IMR-90 (cell line): ENCODE data around the gene APOF. TPM values are rescaled to one million over a fixed set of nuclear protein-coding genes. Genes with fewer than 3 reads are reported as not detected.
A peak's percentile ranks its signal among the peaks of the same experiment; 100 is the strongest.

Experiments used
- ATAC-seq: fragments of 200-7000 bp; cut with Tn5 transposase; 2 replicates; pipeline ENCODE4 v1.9.1; 2020; ENCODE audit warnings: low read depth, mild to moderate bottlenecking, moderate library complexity
- BruUV-seq: library from RNA; stranded (reverse); fragments of 400-500 nt; replicated peaks from 2 replicates; lab custom pipeline; 2021; lab: Mats Ljungman, UMichigan
- CTCF ChIA-PET: fragments of 300-600 bp; formaldehyde crosslinking; extraction: SDS; loops from one replicate; lab custom pipeline; 2021; ENCODE audit warnings: antibody characterized with exemption; lab: Yijun Ruan, JAX
- POLR2A ChIA-PET: fragments of 300-600 bp; sonication (Branson Sonifier 250); formaldehyde crosslinking; loops from one replicate; lab custom pipeline; 2022; ENCODE audit warnings: antibody characterized with exemption; ENCODE audit not compliant: unreplicated experiment; lab: Charles Lee
- DNase-seq: peaks from one replicate; pipeline ENCODE4 v3.0.0; 2013
- H2AFZ ChIP-seq: replicated peaks from 2 replicates; pipeline ENCODE3; 2013; ENCODE audit warnings: low read length, mild to moderate bottlenecking; ENCODE audit not compliant: poor library complexity
- H2AK5ac ChIP-seq: 2 replicates; pipeline ENCODE4 v1.6.1; 2013; ENCODE audit warnings: low read depth, low read length, inconsistent platforms
- H2AK9ac ChIP-seq: replicated peaks from 2 replicates; pipeline ENCODE3; 2013; ENCODE audit warnings: mild to moderate bottlenecking, low read depth, low read length, moderate library complexity; ENCODE audit not compliant: poor library complexity
- H2BK120ac ChIP-seq: 2 replicates; pipeline ENCODE4 v1.6.1; 2013; ENCODE audit warnings: low read depth, low read length, inconsistent platforms
- H2BK15ac ChIP-seq: 3 replicates; pipeline ENCODE4 v1.6.1; 2013; ENCODE audit warnings: low read depth, low read length, inconsistent platforms
- H2BK20ac ChIP-seq: 2 replicates; pipeline ENCODE4 v1.6.1; 2013; ENCODE audit warnings: low read depth, mild to moderate bottlenecking, inconsistent platforms, low read length, moderate library complexity
- H2BK5ac ChIP-seq: 2 replicates; pipeline ENCODE4 v1.6.1; 2013; ENCODE audit warnings: mild to moderate bottlenecking, low read depth, low read length, inconsistent platforms; ENCODE audit not compliant: poor library complexity, severe bottlenecking
- H3K14ac ChIP-seq: replicated peaks from 2 replicates; pipeline ENCODE4 v1.6.1; 2013; ENCODE audit warnings: low read depth, low read length, inconsistent platforms
- H3K18ac ChIP-seq: 2 replicates; pipeline ENCODE4 v1.6.1; 2013; ENCODE audit warnings: low read depth, low read length, control low read depth
- H3K23ac ChIP-seq: 2 replicates; pipeline ENCODE4 v1.6.1; 2013; ENCODE audit warnings: low read depth, low read length, inconsistent platforms
- H3K27ac ChIP-seq: 2 replicates; pipeline ENCODE4 v1.5.1; 2013; ENCODE audit warnings: mild to moderate bottlenecking, control low read depth, low read length; ENCODE audit not compliant: insufficient read depth
- H3K27me3 ChIP-seq: 2 replicates; pipeline ENCODE4 v1.6.1; 2013; ENCODE audit warnings: low read length; ENCODE audit not compliant: control insufficient read depth, insufficient read depth
- H3K36me3 ChIP-seq: 2 replicates; pipeline ENCODE4 v1.6.1; 2013; ENCODE audit warnings: low read length, mixed read lengths; ENCODE audit not compliant: control insufficient read depth, insufficient read depth
- H3K4ac ChIP-seq: 2 replicates; pipeline ENCODE4 v1.6.1; 2013; ENCODE audit warnings: low read depth, low read length, inconsistent platforms
- H3K4me1 ChIP-seq: 2 replicates; pipeline ENCODE4 v1.6.1; 2013; ENCODE audit warnings: low read length, mixed read lengths; ENCODE audit not compliant: control insufficient read depth, insufficient read depth
- H3K4me2 ChIP-seq: 2 replicates; pipeline ENCODE4 v1.6.1; 2013; ENCODE audit warnings: low read depth, mild to moderate bottlenecking, control low read depth, low read length, moderate library complexity
- H3K4me3 ChIP-seq: 2 replicates; pipeline ENCODE4 v1.5.1; 2013; ENCODE audit warnings: low read depth, mild to moderate bottlenecking, control low read depth, low read length, moderate library complexity; ENCODE audit not compliant: insufficient read depth
- H3K56ac ChIP-seq: 2 replicates; pipeline ENCODE4 v1.6.1; 2013; ENCODE audit warnings: low read length, inconsistent platforms; ENCODE audit not compliant: insufficient read depth; ENCODE audit errors: extremely low read depth
- H3K79me1 ChIP-seq, 2 experiments: 2 replicates each; pipeline ENCODE4 v1.6.1; 2013; ENCODE audit warnings: low read length in 2 of 2, inconsistent platforms in 1 of 2, low read depth in 1 of 2
- H3K9ac ChIP-seq: 2 replicates; pipeline ENCODE4 v1.6.1; 2013; ENCODE audit warnings: low read depth, low read length, control low read depth
- H3K9me1 ChIP-seq: 2 replicates; pipeline ENCODE4 v1.6.1; 2013; ENCODE audit warnings: low read length, inconsistent platforms; ENCODE audit not compliant: insufficient read depth
- H3K9me3 ChIP-seq: 2 replicates; pipeline ENCODE4 v1.6.1; 2013; ENCODE audit warnings: low read length; ENCODE audit not compliant: control insufficient read depth, insufficient read depth
- H4K20me1 ChIP-seq: 2 replicates; pipeline ENCODE4 v1.6.1; 2013; ENCODE audit warnings: low read length, inconsistent platforms; ENCODE audit not compliant: insufficient read depth
- H4K5ac ChIP-seq: 2 replicates; pipeline ENCODE4 v1.6.1; 2013; ENCODE audit warnings: mild to moderate bottlenecking, low read depth, low read length, control low read depth
- H4K8ac ChIP-seq, 2 experiments: 2 replicates each; pipeline ENCODE4 v1.6.1; 2013; ENCODE audit warnings: low read depth in 2 of 2, low read length in 2 of 2, control low read depth in 1 of 2, inconsistent platforms in 1 of 2
- H4K91ac ChIP-seq: 2 replicates; pipeline ENCODE4 v1.6.1; 2013; ENCODE audit warnings: low read depth, low read length, inconsistent platforms; ENCODE audit not compliant: insufficient read depth
- BHLHE40 ChIP-seq: fragments of 150-350 bp; IDR thresholded peaks from 2 replicates; pipeline ENCODE4 v1.6.1; 2016; ENCODE audit warnings: mild to moderate bottlenecking, low read depth, low read length
- CEBPB ChIP-seq: IDR thresholded peaks from 2 replicates; pipeline ENCODE4 v1.6.1; 2012; ENCODE audit warnings: low read depth, low read length, improper control_type of control experiment
- CHD1 ChIP-seq: IDR thresholded peaks from 2 replicates; pipeline ENCODE4 v1.6.1; 2012; ENCODE audit warnings: low read depth, low read length, improper control_type of control experiment
- FOS ChIP-seq: fragments of 150-350 bp; IDR thresholded peaks from 2 replicates; pipeline ENCODE4 v1.6.1; 2016; ENCODE audit warnings: low read depth, low read length
- MAFK ChIP-seq: IDR thresholded peaks from 2 replicates; pipeline ENCODE4 v1.6.1; 2012; ENCODE audit warnings: low read depth, low read length, improper control_type of control experiment
- MAZ ChIP-seq: IDR thresholded peaks from 2 replicates; pipeline ENCODE4 v1.6.1; 2012; ENCODE audit warnings: low read depth, mild to moderate bottlenecking, low read length, improper control_type of control experiment, moderate library complexity, borderline replicate concordance
- MXI1 ChIP-seq: IDR thresholded peaks from 2 replicates; pipeline ENCODE4 v1.6.1; 2012; ENCODE audit warnings: low read depth, mild to moderate bottlenecking, low read length, moderate library complexity, borderline replicate concordance
- NFE2L2 ChIP-seq: fragments of 150-350 bp; IDR thresholded peaks from 2 replicates; pipeline ENCODE4 v1.6.1; 2016; ENCODE audit warnings: low read depth, mild to moderate bottlenecking, low read length
- POLR2A ChIP-seq: IDR thresholded peaks from 2 replicates; pipeline ENCODE4 v1.6.1; 2012; ENCODE audit warnings: mild to moderate bottlenecking, low read depth, low read length
- RAD21 ChIP-seq: IDR thresholded peaks from 2 replicates; pipeline ENCODE4 v1.6.1; 2012; ENCODE audit warnings: low read length, improper control_type of control experiment
- RCOR1 ChIP-seq: IDR thresholded peaks from 2 replicates; pipeline ENCODE4 v1.6.1; 2012; ENCODE audit warnings: mild to moderate bottlenecking, low read length, improper control_type of control experiment; ENCODE audit not compliant: insufficient replicate concordance
- RFX5 ChIP-seq: IDR thresholded peaks from 2 replicates; pipeline ENCODE4 v1.8.0; 2012; ENCODE audit warnings: low read depth, mild to moderate bottlenecking, low read length, moderate library complexity
- SMC3 ChIP-seq: fragments of 150-350 bp; IDR thresholded peaks from 2 replicates; pipeline ENCODE4 v1.6.1; 2016; ENCODE audit warnings: low read depth, mild to moderate bottlenecking, antibody characterized with exemption, low read length, moderate library complexity
- WGBS, 2 experiments: methylation state at CpG; one replicate each; pipeline versions ENCODE4 v1.1.5 to v1.1.7; 2013; ENCODE audit warnings: missing lambda C conversion rate in 2 of 2; ENCODE audit not compliant: insufficient read length in 1 of 2; ENCODE audit errors: extremely low coverage in 2 of 2; 5-methylcytosine and 5-hydroxymethylcytosine counted together
- dilution Hi-C: fragments of 300-500 bp; cut with HindIII; formaldehyde crosslinking; loops from one replicate; pipeline ENCODE4 v1.14.3; 2018; ENCODE audit warnings: low sequenced_read_pairs; ENCODE audit not compliant: unreplicated experiment
- in situ Hi-C: fragments of 300-500 bp; cut with MboI; formaldehyde crosslinking; loops from 3 replicates; pipeline ENCODE4 v1.14.3; 2019; ENCODE audit warnings: low sequenced_read_pairs, inconsistent platforms, mixed read lengths
- intact Hi-C: fragments of 100-400 bp; cut with micrococcal nuclease; formaldehyde crosslinking; loops from 2 replicates; pipeline ENCODE4 v1.10.0; 2022
- polyA plus RNA-seq, 3 experiments: library from polyadenylated mRNA; depleted of rRNA; stranded (reverse); fragments of >200 nt; gene quantifications; 2 replicates each; pipeline ENCODE4 v1.2.3, GENCODE V29; 2012; ENCODE audit warnings: low replicate concordance in 1 of 3
- total RNA-seq: library from RNA; depleted of rRNA; stranded (reverse); fragments of >200 nt; gene quantifications from 2 replicates; pipeline ENCODE4 v1.2.3, GENCODE V29; 2012
- TF ChIP-seq, protein P1 (sequence below): conservative IDR thresholded peaks from 2 replicates; pipeline ENCODE4 v1.5.1; 2012; ENCODE audit warnings: mild to moderate bottlenecking, low read depth, low read length, improper control_type of control experiment
- TF ChIP-seq, protein P2 (sequence below): fragments of 150-350 bp; IDR thresholded peaks from 2 replicates; pipeline ENCODE4 v1.6.1; 2016; ENCODE audit warnings: low read depth, mild to moderate bottlenecking, low read length, moderate library complexity, borderline replicate concordance

Gene APOF
- total and polyA plus RNA-seq, 2 of the 4 experiments (the other 2 are of a cell fraction) = not detected

DNA sequence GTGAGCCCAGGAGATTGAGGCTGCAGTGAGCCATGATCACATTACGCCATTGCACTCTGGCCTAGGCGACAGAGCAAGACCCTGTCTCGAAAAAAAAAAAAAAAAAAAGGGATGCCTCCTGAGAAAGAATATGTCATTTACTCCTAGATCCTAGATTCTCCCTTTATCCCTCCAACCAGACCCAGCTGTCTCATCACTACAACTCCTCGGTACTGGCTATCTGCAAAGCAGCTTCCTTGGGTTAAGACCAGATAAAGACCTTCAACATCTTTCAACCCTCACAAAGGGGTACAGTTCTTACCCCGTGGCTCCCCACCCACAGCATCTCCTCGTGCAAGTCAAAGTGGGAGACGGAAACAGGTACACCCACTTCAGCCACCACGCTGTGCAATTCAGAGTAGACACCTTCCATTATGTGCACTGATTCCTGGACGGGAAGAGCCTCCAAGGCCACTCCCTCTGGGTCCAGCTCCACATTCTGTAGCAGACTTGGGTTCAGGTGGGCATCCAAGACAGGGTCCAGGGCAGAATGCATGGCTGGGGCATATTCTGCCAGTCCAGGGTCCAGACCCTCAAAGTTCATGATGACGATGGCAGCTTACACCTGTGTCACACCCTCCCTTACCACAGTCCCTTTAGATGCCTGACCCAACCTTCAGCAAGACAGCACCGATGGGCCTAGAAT lies 30.0 kb downstream of the APOF start:
- Histone ChIP-seq H4K8ac (peak overlapping the region; percentile 99 to 100), H4K20me1 (no peaks in the 10 kb centered on the region), H2BK15ac (peak overlapping the region; percentile 74; the same call in 1 of the 3 replicates), H3K14ac (peak overlapping the region; percentile 89), H4K91ac (peak overlapping the region; percentile 99), H3K9ac (peak overlapping the region; percentile 67), H3K4me1 (peaks cover 5% of the 10 kb centered on the region; the same call in 1 of the 2 replicates), H3K4me2 (peak overlapping the region; percentile 93), H3K4ac (peak overlapping the region; percentile 100), H4K5ac (peak overlapping the region; percentile 98), H2BK120ac (peak overlapping the region; percentile 78; the same call in 1 of the 2 replicates), H3K18ac (no peak overlapping the region), H3K36me3 (no peaks in the 10 kb centered on the region), H3K27me3 (no peaks in the 10 kb centered on the region), H2AK5ac (peak overlapping the region; percentile 99), H3K9me3 (no peaks in the 10 kb centered on the region), H2BK5ac (peak overlapping the region; percentile 60), H3K4me3 (peak overlapping the region; percentile 56; the same call in 1 of the 2 replicates), H2AK9ac (peak overlapping the region; percentile 96), H2AFZ (peak overlapping the region; percentile 88), H3K9me1 (peaks cover 10% of the 10 kb centered on the region), H3K23ac (peak overlapping the region; percentile 43; the same call in 1 of the 2 replicates), H2BK20ac (peak overlapping the region; percentile 73; the same call in 1 of the 2 replicates), H3K56ac (peak overlapping the region; percentile 88; the same call in 1 of the 2 replicates), H3K27ac (peak overlapping the region; percentile 74), H3K79me1 (peaks cover 10 to 24% of the 10 kb centered on the region in 2 experiments; a peak in 3 of 4 replicates)
- in situ Hi-C loops (no loop called here), intact Hi-C loops (no loop called here), dilution Hi-C loops (no loop called here)
- ATAC-seq = no peak
- DNase-seq = no peak
- WGBS, 2 experiments = 89% methylated on average over 3 of the region's 11 CpGs; no CpG with 5 or more reads in 1 of the 2 experiments
- ChIA-PET CTCF (no interaction called here), POLR2A (no interaction called here)
- no TSS peak for BruUV-seq
- TF ChIP-seq, protein P1, sequence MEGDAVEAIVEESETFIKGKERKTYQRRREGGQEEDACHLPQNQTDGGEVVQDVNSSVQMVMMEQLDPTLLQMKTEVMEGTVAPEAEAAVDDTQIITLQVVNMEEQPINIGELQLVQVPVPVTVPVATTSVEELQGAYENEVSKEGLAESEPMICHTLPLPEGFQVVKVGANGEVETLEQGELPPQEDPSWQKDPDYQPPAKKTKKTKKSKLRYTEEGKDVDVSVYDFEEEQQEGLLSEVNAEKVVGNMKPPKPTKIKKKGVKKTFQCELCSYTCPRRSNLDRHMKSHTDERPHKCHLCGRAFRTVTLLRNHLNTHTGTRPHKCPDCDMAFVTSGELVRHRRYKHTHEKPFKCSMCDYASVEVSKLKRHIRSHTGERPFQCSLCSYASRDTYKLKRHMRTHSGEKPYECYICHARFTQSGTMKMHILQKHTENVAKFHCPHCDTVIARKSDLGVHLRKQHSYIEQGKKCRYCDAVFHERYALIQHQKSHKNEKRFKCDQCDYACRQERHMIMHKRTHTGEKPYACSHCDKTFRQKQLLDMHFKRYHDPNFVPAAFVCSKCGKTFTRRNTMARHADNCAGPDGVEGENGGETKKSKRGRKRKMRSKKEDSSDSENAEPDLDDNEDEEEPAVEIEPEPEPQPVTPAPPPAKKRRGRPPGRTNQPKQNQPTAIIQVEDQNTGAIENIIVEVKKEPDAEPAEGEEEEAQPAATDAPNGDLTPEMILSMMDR = no peak
- TF ChIP-seq RCOR1 (no peak), FOS (no peak), NFE2L2 (no peak), POLR2A (no peak), CHD1 (no peak), BHLHE40 (no peak), MXI1 (no peak), SMC3 (no peak), MAZ (no peak), MAFK (no peak), RFX5 (no peak), RAD21 (no peak), CEBPB (no peak)
- TF ChIP-seq, protein P2, sequence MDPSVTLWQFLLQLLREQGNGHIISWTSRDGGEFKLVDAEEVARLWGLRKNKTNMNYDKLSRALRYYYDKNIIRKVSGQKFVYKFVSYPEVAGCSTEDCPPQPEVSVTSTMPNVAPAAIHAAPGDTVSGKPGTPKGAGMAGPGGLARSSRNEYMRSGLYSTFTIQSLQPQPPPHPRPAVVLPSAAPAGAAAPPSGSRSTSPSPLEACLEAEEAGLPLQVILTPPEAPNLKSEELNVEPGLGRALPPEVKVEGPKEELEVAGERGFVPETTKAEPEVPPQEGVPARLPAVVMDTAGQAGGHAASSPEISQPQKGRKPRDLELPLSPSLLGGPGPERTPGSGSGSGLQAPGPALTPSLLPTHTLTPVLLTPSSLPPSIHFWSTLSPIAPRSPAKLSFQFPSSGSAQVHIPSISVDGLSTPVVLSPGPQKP = no peak
